Tibial nerve (tissue), 4 donors: ENCODE results near the gene MRPL45. TPM values are rescaled to one million over a fixed set of nuclear protein-coding genes. Genes with fewer than 3 reads are reported as not detected.
"Not testable (repeated sequence)": the region's sequence is repeated elsewhere in the genome, so short reads cannot be mapped to it uniquely, and the experiment has no call there.

ENCODE experiments used
- DNase-seq, 2 donors: peaks; one replicate each; pipeline ENCODE4 v3.0.0-alpha.2; 2019; ENCODE audit warnings: low spot score in 2 of 2
- H3K27ac ChIP-seq, 4 donors: fragments of 200-600 bp; sonication (generic) in 3 of 4; one replicate each; pipeline ENCODE4 v1.5.1; 2017 to 2019; ENCODE audit warnings: mild to moderate bottlenecking in 1 of 4
- H3K27me3 ChIP-seq, 2 donors: fragments of 200-600 bp; sonication (generic) in 1 of 2; one replicate each; pipeline versions ENCODE4 v1.5.1 to v1.6.0; 2017 to 2019
- H3K36me3 ChIP-seq, 3 donors: fragments of 200-600 bp; sonication (generic); one replicate each; pipeline ENCODE4 v1.5.1; 2018 to 2019
- H3K4me1 ChIP-seq, 4 donors: fragments of 200-600 bp; sonication (generic) in 3 of 4; one replicate each; pipeline ENCODE4 v1.5.1; 2017 to 2019
- H3K4me3 ChIP-seq, 4 donors: fragments of 200-600 bp; sonication (generic) in 3 of 4; one replicate each; pipeline ENCODE4 v1.5.1; 2017 to 2019; ENCODE audit warnings: mild to moderate bottlenecking in 1 of 4, moderate library complexity in 1 of 4
- H3K9me3 ChIP-seq, 4 donors: fragments of 200-600 bp; sonication (generic) in 3 of 4; one replicate each; pipeline ENCODE4 v1.5.1; 2017 to 2019
- CTCF ChIP-seq, 5 experiments: fragments of 200-600 bp in 3 of 5; fragments of 450-650 bp in 2 of 5; sonication (generic) in 3 of 5; IDR thresholded peaks; one replicate each; pipeline ENCODE4 v1.5.1; 2016 to 2019; ENCODE audit warnings: antibody characterized with exemption in 5 of 5, mild to moderate bottlenecking in 3 of 5, moderate library complexity in 2 of 5
- EP300 ChIP-seq, 2 donors: sonication (generic); formaldehyde crosslinking; IDR thresholded peaks; one replicate each; pipeline ENCODE4 v1.6.1; 2017; ENCODE audit warnings: antibody characterized with exemption in 2 of 2, mild to moderate bottlenecking in 1 of 2
- POLR2A ChIP-seq, 2 donors: fragments of 450-650 bp; IDR thresholded peaks; one replicate each; pipeline ENCODE4 v1.6.1; 2017; ENCODE audit warnings: antibody characterized with exemption in 2 of 2, mild to moderate bottlenecking in 2 of 2, moderate library complexity in 2 of 2
- WGBS, 2 donors: methylation state at CpG; one replicate each; pipeline ENCODE4 v1.1.5; 2018; 5-methylcytosine and 5-hydroxymethylcytosine counted together
- total RNA-seq, 4 donors: library from RNA; depleted of rRNA; stranded (reverse); fragments of >200 nt; gene quantifications; one replicate each; pipeline ENCODE4 v1.1.0, GENCODE V29; 2016

Gene MRPL45
- total RNA-seq, 4 donors from 2014 or later: 17.4 to 29.3 (median 24.2) TPM

GRCh38 chr17:38288217-38288827, 8.6 kb upstream of the MRPL45 start:
- not testable (repeated sequence) for H3K4me1 ChIP-seq, H3K4me3 ChIP-seq, H3K27ac ChIP-seq, H3K36me3 ChIP-seq, H3K9me3 ChIP-seq, DNase-seq, H3K27me3 ChIP-seq
- peak in 2 of 5 experiments; percentile 5 to 32 for TF ChIP-seq CTCF (IDR thresholded peaks at IDR 0.05)
- WGBS, 2 donors: 54 to 64% methylated on average over 7 of the region's 12 CpGs

- H3K4me3 ChIP-seq, H3K4me1 ChIP-seq, H3K36me3 ChIP-seq, H3K27ac ChIP-seq, H3K27me3 ChIP-seq, H3K9me3 ChIP-seq, DNase-seq: not testable (repeated sequence)
- WGBS, 2 donors: 94 to 96% methylated on average over 1 of the region's 1 CpG
Measured at GRCh38 chr17:38289760-38290159, 7.2 kb upstream of the MRPL45 start.

GRCh38 chr17:38295602-38296365, 1.2 kb upstream of the MRPL45 start:
- WGBS, 2 donors: 73 to 74% methylated on average over 19 to 21 of the region's 21 CpGs
- H3K27ac ChIP-seq: peak overlapping the region in 2 of 4 donors; percentile 43 to 75
- not testable (repeated sequence) for DNase-seq, H3K27me3 ChIP-seq, H3K4me3 ChIP-seq, H3K9me3 ChIP-seq, H3K4me1 ChIP-seq
- peaks cover 0 to 13% (median 0%) of the 10 kb centered on the region in 3 donors for H3K36me3 ChIP-seq

GRCh38 chr17:38315497-38315896, 18.5 kb downstream of the MRPL45 start:
- WGBS, 2 donors: 67 to 68% methylated on average over 3 of the region's 3 CpGs
- H3K4me3 ChIP-seq: no peak overlapping the region
- no peaks in the 10 kb centered on the region for H3K9me3 ChIP-seq
- no peak overlapping the region for H3K27ac ChIP-seq
- no peaks in the 10 kb centered on the region for H3K4me1 ChIP-seq
- TF ChIP-seq EP300 (IDR thresholded peaks at IDR 0.05) (no peak), POLR2A (IDR thresholded peaks at IDR 0.05) (no peak), CTCF (IDR thresholded peaks at IDR 0.05) (no peak)
- no peak for DNase-seq
- no peaks in the 10 kb centered on the region for H3K27me3 ChIP-seq
- peaks cover 4 to 72% (median 10%) of the 10 kb centered on the region in 3 donors for H3K36me3 ChIP-seq

DNA sequence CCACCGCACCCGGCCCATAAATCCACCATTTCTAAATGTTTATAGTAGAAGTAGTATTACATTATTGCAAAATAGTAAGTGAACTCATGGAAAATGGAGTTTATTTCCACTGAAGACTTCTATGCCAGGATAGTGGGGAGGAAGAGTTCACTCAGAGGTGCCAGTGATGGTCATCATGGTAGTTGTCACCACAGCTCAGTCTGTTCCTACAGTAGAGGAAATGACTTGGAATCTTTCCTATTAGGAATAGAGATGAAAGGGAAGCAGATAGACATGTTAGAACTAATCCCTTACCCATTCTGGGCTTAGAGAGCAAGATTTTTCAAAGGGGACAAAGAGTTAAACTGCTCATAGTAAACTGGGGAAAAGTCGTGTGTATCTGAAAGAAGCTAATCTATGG, 20.1 kb downstream of the MRPL45 start:
- Histone ChIP-seq H3K4me1 (no peaks in the 10 kb centered on the region), H3K27ac (no peak overlapping the region), H3K9me3 (no peaks in the 10 kb centered on the region), H3K4me3 (no peak overlapping the region), H3K27me3 (no peaks in the 10 kb centered on the region), H3K36me3 (peaks cover 4 to 72% (median 17%) of the 10 kb centered on the region in 3 donors)
- 76 to 80% methylated on average over 3 of the region's 3 CpGs for WGBS, 2 donors
- no peak for DNase-seq
- TF ChIP-seq EP300 (IDR thresholded peaks at IDR 0.05) (no peak), POLR2A (IDR thresholded peaks at IDR 0.05) (no peak), CTCF (IDR thresholded peaks at IDR 0.05) (no peak)

GRCh38 chr17:38320482-38320881, 23.5 kb downstream of the MRPL45 start:
- H3K4me3 ChIP-seq: no peak overlapping the region
- peaks cover 4 to 68% (median 17%) of the 10 kb centered on the region in 3 donors for H3K36me3 ChIP-seq
- H3K9me3 ChIP-seq: no peaks in the 10 kb centered on the region
- no peak for DNase-seq
- no peak overlapping the region for H3K27ac ChIP-seq
- H3K4me1 ChIP-seq: peaks cover 0 to 19% (median 5%) of the 10 kb centered on the region in 4 donors
- TF ChIP-seq POLR2A (IDR thresholded peaks at IDR 0.05) (no peak), EP300 (IDR thresholded peaks at IDR 0.05) (no peak), CTCF (IDR thresholded peaks at IDR 0.05) (no peak)
- 82 to 87% methylated on average over 10 of the region's 10 CpGs for WGBS, 2 donors
- H3K27me3 ChIP-seq: no peaks in the 10 kb centered on the region
